ENCODE measurements around the gene TRAFD1. TPM values are rescaled to one million over a fixed set of nuclear protein-coding genes. Genes with fewer than 3 reads are reported as not detected.

The TRAFD1 gene
- total RNA-seq, 4 donors from 2014 or later = 28.2 to 37.7 (median 30.2) TPM

GRCh38 chr12:112182499-112182898, 57.1 kb downstream of the TRAFD1 start:
- H3K36me3 ChIP-seq = peaks cover 0 to 80% of the 10 kb centered on the region in 2 donors
- 18 to 62% methylated on average over 7 of the region's 7 CpGs for WGBS, 2 donors (ENCODE audit: low coverage in 1 of 2)
- no peak for TF ChIP-seq EP300 (IDR thresholded peaks at IDR 0.05)
- peak; percentile 48 for TF ChIP-seq POLR2AphosphoS5 (IDR thresholded peaks at IDR 0.05)
- TF ChIP-seq POLR2A (IDR thresholded peaks at IDR 0.05) = no peak
- TF ChIP-seq CTCF (IDR thresholded peaks at IDR 0.05) = no peak
- ATAC-seq = peak; percentile 78
- peak overlapping the region in 3 of 4 donors; percentile 57 to 71 (median 66) for H3K27ac ChIP-seq
- H3K4me3 ChIP-seq = no peak overlapping the region
- H3K27me3 ChIP-seq = no peaks in the 10 kb centered on the region
- no peaks in the 10 kb centered on the region for H3K9me3 ChIP-seq
- peaks cover 0 to 44% (median 0%) of the 10 kb centered on the region in 3 donors for H3K4me1 ChIP-seq

- Histone ChIP-seq H3K4me3 (no peak overlapping the region), H3K4me1 (peaks cover 0 to 44% (median 0%) of the 10 kb centered on the region in 3 donors), H3K9me3 (no peaks in the 10 kb centered on the region), H3K27ac (peak overlapping the region in 3 of 4 donors; percentile 57 to 71 (median 66)), H3K36me3 (peaks cover 0 to 80% of the 10 kb centered on the region in 2 donors), H3K27me3 (no peaks in the 10 kb centered on the region)
- 17 to 75% methylated on average over 2 to 9 of the region's 9 CpGs for WGBS, 2 donors (ENCODE audit: low coverage in 1 of 2)
- ATAC-seq = no peak
- TF ChIP-seq CTCF (IDR thresholded peaks at IDR 0.05) = no peak
- TF ChIP-seq POLR2AphosphoS5 (IDR thresholded peaks at IDR 0.05) = peak; percentile 15
Observed at GRCh38 chr12:112183141-112184021, 58.0 kb downstream of the TRAFD1 start.

- no peak overlapping the region for H3K4me3 ChIP-seq
- H3K4me1 ChIP-seq = peaks cover 0 to 44% (median 0%) of the 10 kb centered on the region in 3 donors
- no peak for ATAC-seq
- H3K9me3 ChIP-seq = no peaks in the 10 kb centered on the region
- 89 to 100% methylated on average over 2 to 9 of the region's 46 CpGs for WGBS, 2 donors (ENCODE audit: low coverage in 1 of 2)
- no peaks in the 10 kb centered on the region for H3K27me3 ChIP-seq
- peak overlapping the region in 3 of 4 donors; percentile 32 to 71 (median 66) for H3K27ac ChIP-seq
- H3K36me3 ChIP-seq = peaks cover 0 to 79% of the 10 kb centered on the region in 2 donors
- TF ChIP-seq EP300 (IDR thresholded peaks at IDR 0.05) = no peak
- no peak for TF ChIP-seq POLR2AphosphoS5 (IDR thresholded peaks at IDR 0.05)
- no peak for TF ChIP-seq POLR2A (IDR thresholded peaks at IDR 0.05)
- no peak for TF ChIP-seq CTCF (IDR thresholded peaks at IDR 0.05)
Observed at GRCh38 chr12:112184056-112184887, 58.9 kb downstream of the TRAFD1 start.

GRCh38 chr12:112185093-112185923, 59.9 kb downstream of the TRAFD1 start:
- H3K9me3 ChIP-seq = no peaks in the 10 kb centered on the region
- H3K4me3 ChIP-seq = no peak overlapping the region
- peaks cover 0 to 44% (median 0%) of the 10 kb centered on the region in 3 donors for H3K4me1 ChIP-seq
- H3K36me3 ChIP-seq = peaks cover 0 to 78% of the 10 kb centered on the region in 2 donors
- TF ChIP-seq EP300 (IDR thresholded peaks at IDR 0.05) = no peak
- no peak for TF ChIP-seq POLR2AphosphoS5 (IDR thresholded peaks at IDR 0.05)
- no peak for TF ChIP-seq POLR2A (IDR thresholded peaks at IDR 0.05)
- WGBS, 2 donors (ENCODE audit: low coverage in 1 of 2) = 38 to 65% methylated on average over 5 to 8 of the region's 26 CpGs
- H3K27ac ChIP-seq = peak overlapping the region in 3 of 4 donors; percentile 23 to 71 (median 66)
- H3K27me3 ChIP-seq = no peaks in the 10 kb centered on the region
- no peak for ATAC-seq
